Measurements from ENCODE around the gene KRTAP12-3.

DNA sequence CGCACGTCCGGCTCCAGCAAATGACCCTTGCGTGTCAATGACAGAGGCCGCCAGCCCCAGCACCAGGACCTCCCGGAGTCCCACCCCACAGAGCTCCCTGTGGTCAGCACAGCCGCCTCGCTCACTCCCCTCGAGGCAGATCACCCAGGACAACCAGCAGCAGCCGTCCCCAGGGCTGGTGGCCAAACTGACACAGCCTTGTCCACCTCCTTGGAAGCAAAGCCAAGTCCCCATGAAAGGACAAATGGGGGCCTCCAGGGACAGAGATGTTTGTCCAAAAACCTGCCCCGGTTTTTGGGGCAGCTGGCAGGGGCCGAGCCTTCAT, 18.4 kb upstream of the KRTAP12-3 start:
- TF ChIP-seq EZH2phosphoT487 (IDR thresholded peaks at IDR 0.05; ENCODE audit: borderline replicate concordance, low read depth, low read length), result no peak
- TF ChIP-seq, protein P1, sequence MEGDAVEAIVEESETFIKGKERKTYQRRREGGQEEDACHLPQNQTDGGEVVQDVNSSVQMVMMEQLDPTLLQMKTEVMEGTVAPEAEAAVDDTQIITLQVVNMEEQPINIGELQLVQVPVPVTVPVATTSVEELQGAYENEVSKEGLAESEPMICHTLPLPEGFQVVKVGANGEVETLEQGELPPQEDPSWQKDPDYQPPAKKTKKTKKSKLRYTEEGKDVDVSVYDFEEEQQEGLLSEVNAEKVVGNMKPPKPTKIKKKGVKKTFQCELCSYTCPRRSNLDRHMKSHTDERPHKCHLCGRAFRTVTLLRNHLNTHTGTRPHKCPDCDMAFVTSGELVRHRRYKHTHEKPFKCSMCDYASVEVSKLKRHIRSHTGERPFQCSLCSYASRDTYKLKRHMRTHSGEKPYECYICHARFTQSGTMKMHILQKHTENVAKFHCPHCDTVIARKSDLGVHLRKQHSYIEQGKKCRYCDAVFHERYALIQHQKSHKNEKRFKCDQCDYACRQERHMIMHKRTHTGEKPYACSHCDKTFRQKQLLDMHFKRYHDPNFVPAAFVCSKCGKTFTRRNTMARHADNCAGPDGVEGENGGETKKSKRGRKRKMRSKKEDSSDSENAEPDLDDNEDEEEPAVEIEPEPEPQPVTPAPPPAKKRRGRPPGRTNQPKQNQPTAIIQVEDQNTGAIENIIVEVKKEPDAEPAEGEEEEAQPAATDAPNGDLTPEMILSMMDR (conservative IDR thresholded peaks at IDR 0.05; ENCODE audit: low read length), result no peak

Data from OCI-LY7 (cell line).